DND-41 (cell line): ENCODE results near the gene UFL1.

Experiments used
- ATAC-seq: fragments of 200-7000 bp; cut with Tn5 transposase; 3 replicates; pipeline ENCODE4 v1.9.1; 2021; ENCODE audit warnings: low read depth; ENCODE audit not compliant: insufficient read depth
- DNase-seq: peaks from one replicate; pipeline ENCODE4 v3.0.0-alpha.2; 2020
- H2AFZ ChIP-seq: 2 replicates; pipeline ENCODE4 v1.6.0; 2012; ENCODE audit warnings: low read depth, low read length
- H3K27ac ChIP-seq: 2 replicates; pipeline ENCODE4 v1.5.1; 2012; ENCODE audit warnings: low read length, inconsistent platforms
- H3K27me3 ChIP-seq: fragments of 200-600 bp; sonication (generic); 2 replicates; pipeline ENCODE4 v1.6.0; 2012; ENCODE audit warnings: low read length, mild to moderate bottlenecking, inconsistent platforms; ENCODE audit not compliant: insufficient read depth, poor library complexity
- H3K36me3 ChIP-seq: 2 replicates; pipeline ENCODE4 v1.5.1; 2012; ENCODE audit warnings: low read length, inconsistent platforms; ENCODE audit not compliant: insufficient read depth
- H3K4me1 ChIP-seq: 2 replicates; pipeline ENCODE4 v1.5.1; 2012; ENCODE audit warnings: mild to moderate bottlenecking, low read length; ENCODE audit not compliant: insufficient read depth
- H3K4me2 ChIP-seq: 2 replicates; pipeline ENCODE4 v1.6.0; 2012; ENCODE audit warnings: mild to moderate bottlenecking, moderate library complexity, low read length, inconsistent platforms; ENCODE audit not compliant: insufficient read depth
- H3K4me3 ChIP-seq, 2 experiments: fragments of 200-600 bp in 1 of 2; shearing (Covaris generic) in 1 of 2; 2 replicates each; pipeline ENCODE4 v1.5.1; 2012 to 2016; ENCODE audit warnings: inconsistent platforms in 2 of 2, low read length in 2 of 2, mild to moderate bottlenecking in 2 of 2, low read depth in 1 of 2, moderate library complexity in 1 of 2
- H3K79me2 ChIP-seq: 2 replicates; pipeline ENCODE4 v1.6.0; 2012; ENCODE audit warnings: low read length, inconsistent platforms; ENCODE audit not compliant: insufficient read depth
- H3K9ac ChIP-seq: 2 replicates; pipeline ENCODE4 v1.6.0; 2012; ENCODE audit warnings: low read depth, mild to moderate bottlenecking, inconsistent platforms, low read length, moderate library complexity
- H3K9me3 ChIP-seq: 2 replicates; pipeline ENCODE4 v1.5.1; 2012; ENCODE audit warnings: low read length, moderate library complexity, mild to moderate bottlenecking, inconsistent platforms; ENCODE audit not compliant: insufficient read depth, severe bottlenecking
- H4K20me1 ChIP-seq: 2 replicates; pipeline ENCODE4 v1.6.0; 2012; ENCODE audit warnings: low read length; ENCODE audit not compliant: insufficient read depth
- EZH2 ChIP-seq: IDR thresholded peaks from 3 replicates; pipeline ENCODE4 v1.6.1; 2012; ENCODE audit warnings: borderline replicate concordance, low read depth, mild to moderate bottlenecking, moderate library complexity, low read length, inconsistent platforms; ENCODE audit not compliant: severe bottlenecking
- TF ChIP-seq, protein P1 (sequence below): IDR thresholded peaks from 2 replicates; pipeline ENCODE4 v1.5.1; 2012; ENCODE audit warnings: borderline replicate concordance, low read length, moderate library complexity, mild to moderate bottlenecking; ENCODE audit not compliant: poor library complexity, severe bottlenecking; ENCODE audit errors: extremely low read depth

The UFL1 gene

GRCh38 chr6:96528193-96528592 is 6.6 kb downstream of the UFL1 start:
- H3K27ac ChIP-seq = no peak overlapping the region
- no peaks in the 10 kb centered on the region for H3K27me3 ChIP-seq
- H2AFZ ChIP-seq = no peak overlapping the region
- H3K4me1 ChIP-seq = peaks cover 13% of the 10 kb centered on the region
- peaks cover 4% of the 10 kb centered on the region; the same call in 1 of the 2 replicates for H4K20me1 ChIP-seq
- DNase-seq (no peak), ATAC-seq (no peak)
- H3K9me3 ChIP-seq = no peaks in the 10 kb centered on the region
- no peak overlapping the region for H3K4me2 ChIP-seq
- no peak overlapping the region for H3K4me3 ChIP-seq
- peaks cover 17% of the 10 kb centered on the region for H3K79me2 ChIP-seq
- no peak for TF ChIP-seq EZH2
- TF ChIP-seq, protein P1, sequence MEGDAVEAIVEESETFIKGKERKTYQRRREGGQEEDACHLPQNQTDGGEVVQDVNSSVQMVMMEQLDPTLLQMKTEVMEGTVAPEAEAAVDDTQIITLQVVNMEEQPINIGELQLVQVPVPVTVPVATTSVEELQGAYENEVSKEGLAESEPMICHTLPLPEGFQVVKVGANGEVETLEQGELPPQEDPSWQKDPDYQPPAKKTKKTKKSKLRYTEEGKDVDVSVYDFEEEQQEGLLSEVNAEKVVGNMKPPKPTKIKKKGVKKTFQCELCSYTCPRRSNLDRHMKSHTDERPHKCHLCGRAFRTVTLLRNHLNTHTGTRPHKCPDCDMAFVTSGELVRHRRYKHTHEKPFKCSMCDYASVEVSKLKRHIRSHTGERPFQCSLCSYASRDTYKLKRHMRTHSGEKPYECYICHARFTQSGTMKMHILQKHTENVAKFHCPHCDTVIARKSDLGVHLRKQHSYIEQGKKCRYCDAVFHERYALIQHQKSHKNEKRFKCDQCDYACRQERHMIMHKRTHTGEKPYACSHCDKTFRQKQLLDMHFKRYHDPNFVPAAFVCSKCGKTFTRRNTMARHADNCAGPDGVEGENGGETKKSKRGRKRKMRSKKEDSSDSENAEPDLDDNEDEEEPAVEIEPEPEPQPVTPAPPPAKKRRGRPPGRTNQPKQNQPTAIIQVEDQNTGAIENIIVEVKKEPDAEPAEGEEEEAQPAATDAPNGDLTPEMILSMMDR = no peak
- no peak overlapping the region for H3K9ac ChIP-seq
- H3K36me3 ChIP-seq = peaks cover 77% of the 10 kb centered on the region

DNA sequence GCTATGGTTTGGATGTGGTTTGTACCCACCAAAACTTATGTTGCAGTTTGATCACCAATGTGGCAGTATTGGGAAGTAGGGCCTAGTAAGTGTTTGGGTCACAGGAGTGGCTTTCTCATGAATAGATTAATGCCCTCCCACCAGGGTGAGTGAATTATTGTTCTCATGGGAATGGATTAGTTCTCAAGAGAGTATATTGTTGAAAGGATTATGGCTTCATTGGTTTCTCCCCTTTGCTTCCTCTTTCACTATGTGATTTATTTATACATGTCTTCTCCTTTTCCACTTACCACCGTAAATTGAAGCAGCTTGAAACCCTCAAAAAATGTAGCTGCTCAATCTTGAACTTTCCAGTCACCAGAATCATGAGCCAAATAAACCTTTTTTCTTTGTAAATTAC is 10.8 kb downstream of the UFL1 start:
- Histone ChIP-seq H3K79me2 (no peaks in the 10 kb centered on the region), H2AFZ (no peak overlapping the region), H3K4me2 (no peak overlapping the region), H3K4me3 (no peak overlapping the region), H4K20me1 (peaks cover 4% of the 10 kb centered on the region; the same call in 1 of the 2 replicates), H3K27me3 (no peaks in the 10 kb centered on the region), H3K27ac (no peak overlapping the region), H3K9me3 (no peaks in the 10 kb centered on the region), H3K36me3 (peaks cover 73% of the 10 kb centered on the region), H3K9ac (no peak overlapping the region), H3K4me1 (no peaks in the 10 kb centered on the region; the same call in 1 of the 2 replicates)
- DNase-seq = no peak
- TF ChIP-seq, protein P1 = no peak
- no peak for TF ChIP-seq EZH2
- ATAC-seq = no peak

GRCh38 chr6:96537726-96538125 is 16.1 kb downstream of the UFL1 start:
- DNase-seq = no peak
- ATAC-seq = no peak
- no peak overlapping the region for H3K9ac ChIP-seq
- peaks cover 64% of the 10 kb centered on the region for H3K36me3 ChIP-seq
- no peaks in the 10 kb centered on the region for H4K20me1 ChIP-seq
- no peak overlapping the region for H3K27ac ChIP-seq
- H2AFZ ChIP-seq = no peak overlapping the region
- no peak overlapping the region for H3K4me2 ChIP-seq
- no peaks in the 10 kb centered on the region for H3K27me3 ChIP-seq
- H3K4me1 ChIP-seq = no peaks in the 10 kb centered on the region
- no peak overlapping the region for H3K4me3 ChIP-seq
- no peaks in the 10 kb centered on the region for H3K79me2 ChIP-seq
- H3K9me3 ChIP-seq = no peaks in the 10 kb centered on the region
- no peak for TF ChIP-seq EZH2
- TF ChIP-seq, protein P1 = no peak

DNA sequence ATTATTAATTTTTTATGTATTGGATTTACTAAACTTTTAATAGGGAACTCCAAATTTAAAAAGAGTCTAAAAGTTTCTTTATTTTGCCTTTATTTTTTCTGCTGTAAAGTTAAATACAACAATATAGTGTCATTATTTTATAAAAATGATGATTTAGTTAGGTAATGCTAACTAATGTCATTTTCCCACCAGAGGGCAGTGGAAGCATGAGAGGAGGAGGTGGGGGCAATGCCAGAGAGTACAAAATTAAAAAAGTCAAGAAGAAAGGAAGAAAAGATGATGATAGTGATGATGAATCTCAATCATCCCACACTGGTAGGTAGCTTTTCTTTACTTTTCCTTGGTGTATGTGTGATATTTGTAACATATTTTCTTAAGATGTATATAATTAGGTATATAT is 21.1 kb downstream of the UFL1 start:
- no peak overlapping the region for H3K9ac ChIP-seq
- H4K20me1 ChIP-seq = no peaks in the 10 kb centered on the region
- DNase-seq (no peak), ATAC-seq (peak; percentile 65; the same call in 2 of the 3 replicates)
- H3K79me2 ChIP-seq = no peaks in the 10 kb centered on the region
- no peaks in the 10 kb centered on the region for H3K9me3 ChIP-seq
- no peak overlapping the region for H2AFZ ChIP-seq
- H3K4me2 ChIP-seq = no peak overlapping the region
- H3K4me1 ChIP-seq = no peaks in the 10 kb centered on the region
- no peaks in the 10 kb centered on the region for H3K27me3 ChIP-seq
- H3K36me3 ChIP-seq = peaks cover 84% of the 10 kb centered on the region
- no peak overlapping the region for H3K4me3 ChIP-seq
- TF ChIP-seq, protein P1 = peak; percentile 49
- no peak for TF ChIP-seq EZH2
- no peak overlapping the region for H3K27ac ChIP-seq
